Right lobe of liver (tissue), 6 donors: Measurements from ENCODE around the gene TMEM52. TPM values are rescaled to one million over a fixed set of nuclear protein-coding genes. Genes with fewer than 3 reads are reported as not detected.

Experiments used
- ATAC-seq, 4 donors: fragments of 200-7000 bp; cut with Tn5 transposase; one replicate each; pipeline ENCODE4 v1.9.1; 2020; ENCODE audit warnings: mild to moderate bottlenecking in 4 of 4, moderate library complexity in 4 of 4
- DNase-seq, 3 donors: peaks; one replicate each; pipeline ENCODE4 v3.0.0-alpha.2; 2020
- H3K27ac ChIP-seq, 3 donors: fragments of 200-600 bp; one replicate each; pipeline ENCODE4 v1.8.0; 2022
- H3K27me3 ChIP-seq, 2 donors: fragments of 200-600 bp; one replicate each; pipeline ENCODE4 v1.8.0; 2022
- H3K36me3 ChIP-seq, 4 donors: fragments of 200-600 bp; sonication (generic) in 1 of 4; one replicate each; pipeline versions ENCODE4 v1.5.1 to v1.8.0; 2017 to 2022; ENCODE audit warnings: control low read depth in 1 of 4
- H3K4me1 ChIP-seq, 4 donors: fragments of 200-600 bp; sonication (generic) in 1 of 4; one replicate each; pipeline versions ENCODE4 v1.5.1 to v1.8.0; 2017 to 2022; ENCODE audit warnings: control low read depth in 1 of 4
- H3K4me3 ChIP-seq, 3 donors: fragments of 200-600 bp; one replicate each; pipeline ENCODE4 v1.8.0; 2022
- H3K9me3 ChIP-seq, 4 donors: fragments of 200-600 bp; sonication (generic) in 1 of 4; one replicate each; pipeline versions ENCODE4 v1.5.1 to v1.8.0; 2017 to 2022; ENCODE audit warnings: control low read depth in 1 of 4
- POLR2A ChIP-seq: fragments of 450-650 bp; IDR thresholded peaks from one replicate; pipeline ENCODE4 v1.6.1; 2017; ENCODE audit warnings: antibody characterized with exemption, mild to moderate bottlenecking
- WGBS: methylation state at CpG from one replicate; pipeline ENCODE4 v1.1.6; 2018; ENCODE audit warnings: low coverage, low lambda C conversion rate; ENCODE audit not compliant: insufficient coverage; ENCODE audit errors: missing lambda C conversion rate; 5-methylcytosine and 5-hydroxymethylcytosine counted together
- intact Hi-C, 2 donors: fragments of 100-400 bp; cut with DNase I; formaldehyde crosslinking; loops; one replicate each; pipeline versions ENCODE4 v1.11.2 to v1.14.1; 2022
- long read RNA-seq: library from polyadenylated mRNA; unstranded; transcript quantifications from one replicate; pipeline ENCODE4 v2.0.0, GENCODE V29; 2019
- total RNA-seq, 6 experiments: library from RNA; depleted of rRNA in 2 of 6; stranded (reverse); fragments of >200 nt in 2 of 6; fragmentation: NEBNext Ultra II Directional in 3 of 6; extraction: Animal tissue kit (Norgen Biotek cat#: 25700) in 3 of 6; gene quantifications; one replicate each; pipeline versions ENCODE4 v1.1.0 to v1.2.4, GENCODE V29; 2016 to 2023
- TF ChIP-seq, protein P1 (sequence below), 4 donors: fragments of 200-600 bp in 3 of 4; fragments of 450-650 bp in 1 of 4; IDR thresholded peaks; one replicate each; pipeline versions ENCODE4 v1.5.1 to v1.8.0; 2016 to 2022; ENCODE audit warnings: antibody characterized with exemption in 4 of 4, mild to moderate bottlenecking in 2 of 4
- donor health status: DM: no; HTN: yes; CAD: no.
- donor health status: DM: no; HTN: no; CAD: no.
- donor health status: DM: no; HTN: no; CAD: no.
- donor health status: DM: no; HTN: yes; CAD: no.
- donor health status: DM: no; HTN: yes; CAD: no.

The TMEM52 gene
- total RNA-seq, result 10 to 100 TPM in 1 of 6 experiments, 1 to 10 TPM in 5; 2.3 to 13.2 (median 6.0) TPM
- long read RNA-seq, partial matches to known transcripts, result 0 of 1 reads
- long read RNA-seq, other reads (novel, unspliced or antisense), result 0 of 1 reads

DNA sequence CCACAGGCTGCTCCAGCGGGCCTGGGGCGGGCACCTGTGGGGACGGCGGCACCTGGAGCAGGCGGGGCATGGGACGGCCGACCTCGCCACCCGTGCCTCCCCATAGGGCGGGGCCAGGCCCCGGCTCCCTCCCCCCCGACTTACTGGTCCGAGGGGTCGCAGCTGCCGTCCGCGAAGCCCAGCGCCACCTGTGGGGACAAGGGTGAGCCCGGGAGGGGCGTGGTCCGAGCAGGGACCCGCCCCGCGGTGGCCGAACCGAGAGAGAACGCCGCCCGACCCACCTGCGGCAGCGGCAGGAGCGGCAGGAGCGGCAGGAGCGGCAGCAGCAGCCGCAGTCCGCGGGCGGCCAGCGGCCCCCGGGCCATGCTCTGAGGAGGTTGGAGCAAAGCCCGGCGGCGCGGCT is at the start of gene TMEM52:
TMEM52 (minus strand) TSS at position 379 of the 403 bp plus-strand sequence; CDS start at position 365, 14 bp downstream.
- Histone ChIP-seq H3K4me3 (peak within 1 kb of the TSS; percentile 58 to 63 (median 61)), H3K36me3 (no peaks in the 10 kb centered on the region), H3K9me3 (no peaks in the 10 kb centered on the region), H3K27me3 (no peaks in the 10 kb centered on the region), H3K4me1 (peaks cover 0 to 23% (median 10%) of the 10 kb centered on the region in 4 donors), H3K27ac (no peak within 1 kb of the TSS)
- DNase-seq, result no peak
- peak in 2 of 4 donors; percentile 23 to 29 for ATAC-seq
- TF ChIP-seq POLR2A, result peak; percentile 84
- TF ChIP-seq, protein P1, sequence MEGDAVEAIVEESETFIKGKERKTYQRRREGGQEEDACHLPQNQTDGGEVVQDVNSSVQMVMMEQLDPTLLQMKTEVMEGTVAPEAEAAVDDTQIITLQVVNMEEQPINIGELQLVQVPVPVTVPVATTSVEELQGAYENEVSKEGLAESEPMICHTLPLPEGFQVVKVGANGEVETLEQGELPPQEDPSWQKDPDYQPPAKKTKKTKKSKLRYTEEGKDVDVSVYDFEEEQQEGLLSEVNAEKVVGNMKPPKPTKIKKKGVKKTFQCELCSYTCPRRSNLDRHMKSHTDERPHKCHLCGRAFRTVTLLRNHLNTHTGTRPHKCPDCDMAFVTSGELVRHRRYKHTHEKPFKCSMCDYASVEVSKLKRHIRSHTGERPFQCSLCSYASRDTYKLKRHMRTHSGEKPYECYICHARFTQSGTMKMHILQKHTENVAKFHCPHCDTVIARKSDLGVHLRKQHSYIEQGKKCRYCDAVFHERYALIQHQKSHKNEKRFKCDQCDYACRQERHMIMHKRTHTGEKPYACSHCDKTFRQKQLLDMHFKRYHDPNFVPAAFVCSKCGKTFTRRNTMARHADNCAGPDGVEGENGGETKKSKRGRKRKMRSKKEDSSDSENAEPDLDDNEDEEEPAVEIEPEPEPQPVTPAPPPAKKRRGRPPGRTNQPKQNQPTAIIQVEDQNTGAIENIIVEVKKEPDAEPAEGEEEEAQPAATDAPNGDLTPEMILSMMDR (IDR thresholded peaks at IDR 0.05), result peak in 2 of 4 donors; percentile 8 to 14
- intact Hi-C loops, result no loop called here
- WGBS, result 0% methylated on average over 3 of the region's 44 CpGs

- no peak overlapping the region for H3K27ac ChIP-seq
- DNase-seq (no peak), ATAC-seq (no peak)
- H3K4me1 ChIP-seq, result no peaks in the 10 kb centered on the region
- no peaks in the 10 kb centered on the region for H3K36me3 ChIP-seq
- H3K9me3 ChIP-seq, result no peaks in the 10 kb centered on the region
- H3K27me3 ChIP-seq, result no peaks in the 10 kb centered on the region
- intact Hi-C loops, result loop anchor here in 1 of 2 donors (10.0 kb wide), 1 partner anchor 57 kb away; no protein-coding TSS in a partner anchor
- TF ChIP-seq, protein P1 (IDR thresholded peaks at IDR 0.05), result no peak
- TF ChIP-seq POLR2A, result no peak
- 64% methylated on average over 3 of the region's 3 CpGs for WGBS
- no peak overlapping the region for H3K4me3 ChIP-seq
These were observed 48.8 kb upstream of the TMEM52 start for GRCh38 chr1:1967879-1968278.

DNA sequence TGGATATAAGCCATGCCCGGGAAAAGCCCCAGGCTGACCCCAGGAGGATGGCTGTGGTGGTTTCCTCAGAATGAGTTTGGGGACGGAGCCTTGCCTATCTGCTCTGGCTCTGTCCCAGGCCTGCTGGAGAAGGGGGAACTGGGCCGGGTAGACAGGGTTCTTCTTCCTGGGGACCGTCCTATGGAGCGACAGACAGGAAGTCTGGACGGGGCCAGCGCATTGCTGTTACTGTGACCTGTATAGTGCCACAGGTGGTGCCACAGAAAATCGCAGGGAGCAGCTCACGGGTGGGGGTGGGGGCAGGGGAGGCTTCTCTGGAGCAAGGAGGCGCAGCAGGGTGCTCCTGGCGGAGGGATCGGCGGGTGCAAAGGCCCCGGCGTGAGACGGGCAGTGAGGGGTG is 48.1 kb upstream of the TMEM52 start:
- ATAC-seq (peak in 2 of 4 donors; percentile 8 to 46), DNase-seq (no peak)
- intact Hi-C loops, result loop anchor here in 1 of 2 donors (10.0 kb wide), 1 partner anchor 58 kb away; no protein-coding TSS in a partner anchor
- TF ChIP-seq, protein P1 (IDR thresholded peaks at IDR 0.05), result no peak
- TF ChIP-seq POLR2A, result no peak
- Histone ChIP-seq H3K9me3 (no peaks in the 10 kb centered on the region), H3K27ac (no peak overlapping the region), H3K4me1 (no peaks in the 10 kb centered on the region), H3K27me3 (no peaks in the 10 kb centered on the region), H3K36me3 (no peaks in the 10 kb centered on the region), H3K4me3 (no peak overlapping the region)
- WGBS, result 31% methylated on average over 2 of the region's 16 CpGs

DNA sequence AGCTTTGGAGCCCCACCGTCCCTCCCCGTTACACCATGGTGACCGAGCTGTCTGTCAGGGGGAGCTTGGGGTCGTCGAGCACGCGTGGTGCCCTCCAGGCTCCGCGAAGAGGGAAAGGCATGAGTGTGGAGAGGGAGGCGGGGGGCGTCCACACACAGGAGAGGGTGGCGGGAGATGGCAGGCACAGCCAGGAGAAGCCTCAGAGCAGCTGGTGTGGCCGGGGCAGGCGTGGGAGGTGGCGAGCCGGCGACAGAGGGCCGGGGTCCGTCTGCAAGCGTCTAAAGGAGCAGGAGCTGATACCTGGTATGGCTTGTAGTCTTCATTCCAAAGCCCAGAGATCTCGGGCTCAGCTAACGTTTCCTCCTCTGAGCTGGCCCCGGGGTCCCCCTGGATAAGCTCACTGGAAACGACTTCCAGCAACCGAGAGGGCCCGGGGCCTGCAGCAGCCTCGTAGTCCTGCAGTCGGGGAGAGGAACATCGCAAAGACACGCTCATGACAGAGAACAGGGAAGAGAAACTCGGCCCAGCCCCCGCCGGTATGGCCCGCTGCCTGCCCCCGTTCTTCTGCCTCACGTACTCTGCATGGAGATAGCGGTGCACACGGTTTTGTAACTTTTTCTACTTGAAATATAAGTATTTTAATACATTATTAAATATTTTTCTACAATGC is 47.1 kb upstream of the TMEM52 start:
- no peak for DNase-seq
- Histone ChIP-seq H3K9me3 (no peaks in the 10 kb centered on the region), H3K36me3 (no peaks in the 10 kb centered on the region), H3K4me1 (no peaks in the 10 kb centered on the region), H3K27ac (no peak overlapping the region), H3K4me3 (no peak overlapping the region), H3K27me3 (no peaks in the 10 kb centered on the region)
- peak in 3 of 4 donors; percentile 6 to 63 (median 38) for ATAC-seq
- TF ChIP-seq, protein P1 (IDR thresholded peaks at IDR 0.05), result no peak
- TF ChIP-seq POLR2A, result no peak
- 43% methylated on average over 9 of the region's 38 CpGs for WGBS
- intact Hi-C loops, result loop anchor here in 1 of 2 donors (10.0 kb wide), 1 partner anchor 59 kb away; no protein-coding TSS in a partner anchor
